Stimulated activated CD8-positive, alpha-beta memory T cell treated with anti-CD3 and anti-CD28 coated beads, Interleukin-4, amount 100 ng/mL, for 48 hours (primary cell): ENCODE results near the gene TRIM63.

Experiments used
- DNase-seq: peaks from one replicate; pipeline ENCODE4 v3.0.0-alpha.2; 2020

TRIM63 gene

DNA sequence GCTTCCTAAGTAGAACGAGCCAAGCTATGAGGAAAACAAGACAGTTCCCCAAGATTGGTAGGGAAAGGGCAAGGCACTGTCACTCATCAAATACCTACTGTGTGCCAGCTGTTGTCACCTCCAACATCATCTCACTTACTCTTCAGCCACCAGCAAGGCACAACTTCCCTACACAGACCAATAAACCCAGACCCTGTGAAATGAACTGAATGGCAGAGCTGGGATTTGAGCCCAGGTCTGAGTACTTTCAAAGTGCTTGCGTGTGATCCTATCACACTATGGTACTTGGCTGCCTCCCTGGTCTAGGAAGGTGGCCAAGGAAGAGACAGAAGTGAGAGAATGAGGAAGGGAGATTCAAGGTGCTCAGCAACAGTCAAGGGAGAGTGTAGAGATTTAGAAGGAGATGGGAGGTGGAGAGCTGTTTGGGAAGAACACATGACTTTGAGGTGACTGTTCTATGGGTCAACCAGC, 16.7 kb upstream of the TRIM63 start:
- DNase-seq = no peak

DNA sequence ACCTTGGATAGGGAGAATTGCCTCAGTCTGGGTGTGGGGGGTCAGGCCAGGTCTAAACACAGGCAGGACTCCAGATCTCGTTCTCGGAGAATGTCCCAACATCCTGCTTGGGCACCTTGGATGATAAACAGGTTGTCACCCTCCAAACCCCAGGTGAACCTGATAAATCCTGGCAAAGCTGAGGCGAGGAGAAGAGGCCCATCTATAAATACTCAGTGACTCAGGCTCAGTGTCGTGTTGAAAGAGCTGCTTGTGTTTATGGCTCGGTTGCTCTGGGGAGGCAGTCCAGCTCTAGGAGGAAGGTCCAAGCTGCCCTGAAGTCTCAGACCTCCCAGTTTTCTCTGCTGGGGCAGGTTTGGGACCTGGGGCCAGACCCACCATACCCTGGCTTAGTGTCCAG, 15.8 kb upstream of the TRIM63 start:
- no peak for DNase-seq

DNA sequence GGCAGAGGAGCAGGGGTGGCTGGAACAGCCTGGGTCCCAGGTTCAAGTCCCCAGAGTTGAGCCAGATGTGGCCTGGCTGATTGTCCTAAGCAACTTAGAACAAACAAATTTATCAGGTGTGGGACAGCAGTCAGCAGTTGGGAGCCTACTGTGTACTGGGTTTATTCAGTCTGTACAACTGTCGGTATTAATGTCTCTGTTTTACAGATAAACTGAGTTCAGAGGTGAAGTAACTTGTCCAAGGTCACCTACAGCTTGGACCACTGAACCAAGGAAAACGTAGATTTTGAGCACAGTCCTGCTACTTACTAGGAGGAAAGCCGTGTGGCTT, 14.6 kb upstream of the TRIM63 start:
- DNase-seq = no peak

DNA sequence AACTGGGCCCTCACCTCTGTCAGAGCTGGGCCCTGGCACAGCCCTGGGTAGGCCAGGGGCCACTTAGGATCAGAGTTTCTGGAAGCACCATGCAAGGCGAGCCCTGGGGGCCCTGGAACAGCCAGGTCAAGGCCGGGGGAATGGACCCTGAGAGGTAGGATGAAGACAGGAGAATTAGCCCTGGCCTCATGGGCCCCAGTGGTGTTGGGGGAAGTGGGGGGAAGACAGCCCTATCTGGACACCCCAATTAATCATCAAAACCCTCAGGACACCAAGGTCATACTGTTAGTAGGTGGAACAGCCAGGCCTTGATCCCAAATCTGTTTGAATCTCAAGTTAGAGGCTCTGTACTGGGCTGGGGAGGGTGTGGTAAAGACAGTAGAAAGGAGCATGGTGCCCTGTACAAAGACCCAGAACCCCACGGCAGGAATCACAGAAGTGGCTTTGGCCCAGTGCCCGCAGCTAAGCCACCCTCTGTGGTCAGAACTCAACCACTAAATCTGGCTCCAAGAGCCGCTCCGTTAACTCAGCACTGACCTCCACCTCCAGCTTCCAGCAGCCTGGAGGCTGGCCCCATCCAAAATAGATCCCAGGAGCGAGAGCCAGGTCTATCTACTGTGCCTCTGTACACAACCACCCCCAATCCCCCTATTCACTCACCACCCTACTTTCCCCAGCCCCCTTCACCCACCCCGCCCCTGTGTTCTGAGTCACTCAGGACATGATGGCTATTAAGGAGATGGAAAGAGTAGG, 14.0 kb upstream of the TRIM63 start:
- no peak for DNase-seq

DNA sequence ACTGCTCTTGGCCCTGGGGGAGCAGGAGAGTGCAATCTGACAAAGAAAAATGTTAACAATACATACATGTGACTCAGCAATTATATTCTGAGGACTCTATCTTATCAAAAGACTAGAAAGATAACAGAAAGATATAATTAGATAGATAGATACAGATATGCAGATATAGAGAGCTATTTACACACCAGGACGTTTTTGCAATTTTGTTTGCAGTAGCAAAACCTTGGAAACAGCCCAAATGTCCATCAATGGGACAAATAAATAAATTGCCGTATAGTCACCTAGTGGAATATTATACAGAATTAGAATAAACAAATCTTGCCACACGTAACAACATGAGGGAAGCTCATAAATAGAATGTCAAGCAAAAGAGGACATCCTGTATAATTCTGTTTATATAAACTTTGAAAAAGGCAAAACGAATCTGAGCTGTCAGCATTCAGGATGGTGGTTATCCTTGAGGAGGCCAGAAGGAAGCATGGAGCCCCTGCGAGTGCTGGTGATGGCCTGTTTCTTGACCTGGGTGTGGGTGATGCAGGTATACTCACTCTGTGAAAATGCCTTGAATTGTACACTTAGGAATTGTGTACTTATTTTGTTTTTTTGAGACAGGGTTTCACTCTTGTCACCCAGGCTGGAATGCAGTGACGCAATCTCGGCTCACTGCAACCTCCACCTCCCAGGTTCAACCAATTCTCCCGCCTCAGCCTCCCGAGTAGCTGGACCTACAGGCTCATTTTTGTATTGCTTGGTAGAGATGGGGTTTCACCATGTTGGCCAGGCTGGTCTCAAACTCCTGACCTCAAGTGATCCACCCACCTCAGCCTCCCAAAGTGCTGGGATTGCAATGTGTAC, 12.8 kb upstream of the TRIM63 start:
- DNase-seq = no peak

DNA sequence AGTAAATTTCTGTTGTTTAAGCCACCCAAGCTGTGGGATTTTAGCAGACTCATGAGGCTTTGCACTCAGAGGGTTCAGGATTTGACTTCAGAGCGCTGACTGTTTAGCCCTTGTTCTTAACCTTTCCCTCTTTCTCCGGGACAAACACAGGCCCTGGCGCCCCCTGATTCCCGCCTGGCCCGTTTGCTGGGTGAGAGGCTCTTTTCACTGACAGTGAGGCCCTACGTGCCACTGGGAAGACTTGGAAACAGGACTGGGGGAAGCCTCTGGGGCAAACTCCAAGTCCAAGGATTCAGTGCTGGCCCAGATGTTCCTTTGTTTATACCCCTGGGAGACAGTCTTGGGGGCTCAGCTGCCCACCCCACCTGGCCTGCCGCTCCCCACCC, 11.7 kb upstream of the TRIM63 start:
- DNase-seq = no peak

DNA sequence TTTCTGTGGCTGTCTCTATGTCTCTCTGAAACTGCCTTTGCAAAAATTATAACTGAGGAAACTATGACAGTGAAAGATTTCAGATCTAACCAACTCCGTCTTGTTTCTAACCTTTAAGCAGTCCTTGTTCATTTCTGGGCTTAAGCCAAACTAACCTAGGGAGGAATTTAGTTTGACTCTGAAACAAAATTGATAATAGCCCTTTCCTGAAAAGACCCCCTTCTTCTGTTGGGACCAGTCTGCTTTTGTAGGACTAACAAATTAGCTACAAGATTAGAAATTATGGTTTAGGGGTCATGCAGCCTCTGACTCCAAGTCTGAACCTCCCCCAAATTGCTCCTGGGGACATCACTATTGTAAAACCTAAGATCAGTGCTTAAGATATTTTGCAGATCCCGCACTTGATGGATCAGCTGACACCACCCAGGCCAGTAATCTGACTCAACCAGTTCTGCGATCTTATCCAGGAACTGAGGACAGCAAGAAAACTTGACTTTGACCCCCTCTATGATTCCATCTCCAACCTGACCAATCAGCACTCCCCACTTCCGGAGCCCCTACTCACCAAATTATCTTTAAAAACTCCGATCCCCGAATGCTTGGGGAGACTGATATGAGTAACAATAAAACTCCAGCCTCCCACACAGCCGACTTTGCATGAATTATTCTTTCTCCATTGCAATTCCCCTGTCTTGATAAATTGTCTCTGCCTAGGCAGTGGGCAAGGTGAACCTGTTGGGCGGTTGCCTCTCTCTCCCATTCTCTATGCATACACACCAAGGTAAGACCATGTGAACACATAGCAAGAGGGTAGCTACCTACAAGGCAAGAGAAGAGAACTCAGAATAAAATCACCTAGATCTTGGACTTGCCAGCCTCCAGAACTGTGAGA, 11.1 kb upstream of the TRIM63 start:
- no peak for DNase-seq

DNA sequence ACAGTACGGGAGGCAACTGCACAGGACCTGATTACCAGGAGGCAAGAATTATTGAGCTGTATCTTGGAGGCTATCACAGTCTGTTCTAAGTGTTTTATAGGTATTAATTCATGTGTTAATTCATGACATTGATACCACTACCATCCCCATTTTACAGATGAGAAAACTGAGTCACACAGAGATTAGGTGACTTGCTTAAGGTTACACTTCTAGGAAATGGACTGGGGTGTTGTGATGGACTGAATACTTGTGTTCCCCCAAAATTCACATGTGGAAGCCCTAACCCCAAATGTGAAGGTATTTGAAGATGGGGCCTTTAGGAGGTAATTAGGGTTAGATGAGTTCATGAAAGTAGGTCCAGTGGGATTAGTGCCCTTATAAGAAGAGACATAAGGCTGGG, 10.1 kb upstream of the TRIM63 start:
- DNase-seq = no peak

DNA sequence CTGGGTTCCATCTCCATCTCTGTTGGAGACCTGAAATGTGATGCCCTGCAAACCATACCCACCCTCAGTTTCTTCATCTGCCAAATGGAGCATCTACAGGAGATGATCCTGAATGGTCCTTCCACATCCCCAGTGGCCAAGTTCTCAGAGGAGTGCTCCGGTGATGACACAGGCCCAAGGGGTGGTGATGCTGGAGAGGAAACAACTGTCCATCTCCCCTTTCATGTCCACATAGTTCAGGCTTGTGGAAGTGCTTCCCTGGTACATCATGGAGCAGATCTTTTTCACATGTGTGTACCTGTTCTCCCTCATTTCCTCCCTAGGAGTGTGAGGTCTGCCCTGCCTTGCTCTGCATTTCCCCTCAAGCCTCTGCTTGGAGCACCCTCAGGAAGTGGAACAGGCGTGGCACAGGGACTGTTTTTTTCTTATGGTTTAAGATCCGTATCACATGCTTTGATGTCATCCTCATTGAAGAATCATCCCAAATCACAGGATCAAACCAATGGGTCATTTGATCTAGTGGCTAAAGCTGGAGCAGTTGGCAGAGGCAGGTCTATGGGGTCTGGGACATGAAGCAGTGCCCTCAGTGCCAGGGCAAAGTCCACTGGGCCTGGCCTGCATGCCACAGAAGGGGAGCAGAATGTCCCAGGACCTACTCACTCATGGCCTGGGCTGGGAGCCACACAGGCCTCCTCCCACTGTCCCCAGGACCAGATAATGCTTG, 8.2 kb upstream of the TRIM63 start:
- no peak for DNase-seq

DNA sequence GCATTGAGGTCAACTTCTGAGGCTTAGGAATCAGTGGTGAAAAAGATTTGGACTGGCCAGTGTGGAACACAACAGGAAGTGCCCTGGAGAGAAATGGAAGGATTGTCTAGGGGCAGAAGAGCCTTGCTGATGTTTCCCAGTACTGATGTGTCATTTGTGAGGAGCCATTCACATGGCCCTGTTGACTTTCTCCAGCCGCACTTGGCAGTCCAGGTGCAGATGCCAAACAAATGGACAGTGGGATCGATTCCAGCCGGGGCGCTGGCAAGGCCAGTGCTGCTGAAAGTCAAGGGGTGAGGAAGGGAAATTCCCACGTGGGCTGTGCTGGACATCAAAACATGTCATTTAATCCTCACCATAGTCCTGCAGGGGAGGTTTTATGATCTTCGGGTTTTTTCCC, 4.9 kb upstream of the TRIM63 start:
- DNase-seq = no peak

DNA sequence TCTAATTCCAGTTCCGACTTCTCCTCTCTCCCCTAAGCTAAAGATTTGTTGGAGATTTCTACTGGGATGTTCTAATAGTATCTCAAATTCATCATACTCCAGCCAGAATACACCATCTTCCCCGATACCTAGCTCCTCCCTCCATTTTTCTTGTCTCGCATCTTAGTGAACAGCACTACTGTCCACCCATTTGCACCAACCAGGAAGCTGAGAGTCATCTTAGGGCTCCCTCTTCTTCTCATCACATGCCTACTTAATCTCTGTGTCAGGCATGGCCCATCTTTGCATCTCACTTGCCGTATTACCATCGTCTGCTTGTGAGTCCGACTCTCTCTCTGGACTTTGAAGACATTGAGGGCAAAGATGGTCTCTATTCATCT, 3.5 kb upstream of the TRIM63 start:
- no peak for DNase-seq

DNA sequence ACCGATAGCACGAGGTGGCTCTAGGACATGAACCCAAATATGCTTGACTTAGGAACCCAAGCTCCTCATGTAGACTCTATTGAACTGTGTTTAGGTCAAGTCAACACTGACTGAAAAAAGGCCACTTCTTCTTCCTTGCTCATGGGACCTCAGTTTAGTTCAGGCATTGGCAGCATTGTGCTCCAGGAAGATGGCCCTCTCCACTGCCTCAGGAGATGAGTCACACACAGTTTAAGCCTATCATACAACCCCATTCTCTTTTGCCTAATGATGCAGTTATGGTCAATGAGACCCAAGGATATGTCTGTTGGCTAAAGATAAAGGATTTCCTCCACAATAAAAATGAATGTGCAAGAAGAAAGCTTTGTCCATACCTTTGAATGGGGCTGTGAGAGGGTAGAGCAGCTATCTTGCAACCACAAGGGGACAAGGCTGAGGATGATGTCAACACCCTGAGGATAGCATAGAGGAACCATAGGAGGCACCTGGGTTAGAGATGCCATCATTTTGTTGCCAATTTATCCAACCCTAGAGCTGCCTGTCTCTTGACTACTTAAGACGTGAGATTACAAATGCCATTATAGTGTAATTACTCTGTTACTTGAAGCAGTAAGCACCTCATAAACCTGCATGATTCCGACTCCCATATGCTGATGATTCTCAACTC, 3.0 kb upstream of the TRIM63 start:
- no peak for DNase-seq

DNA sequence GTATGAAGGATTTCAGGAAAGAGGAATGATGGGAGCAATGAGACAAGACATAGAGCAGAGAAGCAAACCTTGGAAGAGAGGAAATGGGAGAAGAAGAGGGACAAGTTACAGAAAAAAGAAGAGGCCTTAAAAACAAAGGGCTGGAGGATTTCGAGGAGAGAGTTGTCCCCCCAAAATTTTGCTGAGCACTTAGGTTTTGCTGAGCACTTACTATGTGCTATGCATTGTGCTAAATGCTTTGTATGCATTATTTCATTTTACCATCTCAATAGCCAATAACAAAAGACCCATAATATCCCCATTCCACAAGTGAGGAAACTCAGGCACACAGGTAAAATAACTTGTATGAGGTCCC, 2.5 kb upstream of the TRIM63 start:
- no peak for DNase-seq

DNA sequence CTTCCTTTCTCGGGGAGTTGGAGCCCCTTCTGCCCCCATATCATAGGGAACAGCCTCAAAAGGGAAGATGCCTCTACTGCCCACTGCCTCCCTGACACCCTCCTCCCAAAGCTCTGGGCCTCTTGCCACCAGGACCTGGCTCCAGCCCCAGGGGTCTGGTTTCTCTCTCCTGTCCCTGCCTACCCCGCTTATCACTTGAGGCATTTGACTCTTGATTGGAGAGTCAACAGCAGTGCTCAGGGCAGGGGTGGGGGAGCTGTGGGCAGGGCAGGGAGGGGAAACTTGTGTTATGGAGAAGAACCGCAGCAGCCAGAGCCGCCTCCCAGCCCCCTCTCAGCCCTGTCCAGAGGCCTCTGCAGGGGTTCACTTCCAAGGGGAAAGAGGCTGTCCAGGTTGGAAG, 573 bp downstream of the TRIM63 start:
- no peak for DNase-seq

DNA sequence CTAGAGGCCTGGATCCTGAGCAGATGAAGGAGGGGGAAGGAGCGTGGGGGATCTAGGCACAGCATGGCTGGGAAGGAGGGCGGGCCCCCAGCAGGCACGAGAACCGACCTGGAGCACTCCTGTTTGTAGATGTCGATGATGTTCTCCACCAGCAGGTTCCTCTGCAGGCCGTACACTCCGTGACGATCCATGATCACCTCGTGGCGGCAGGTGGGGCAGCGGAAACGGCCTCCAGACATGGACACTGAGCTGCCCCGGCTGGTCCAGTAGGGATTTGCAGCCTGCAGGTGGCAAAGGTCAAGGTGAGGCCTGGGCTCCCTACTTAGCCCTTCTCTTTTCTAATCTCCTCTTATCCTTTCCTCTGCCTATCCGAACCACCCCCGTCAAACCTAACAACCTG, 1.3 kb downstream of the TRIM63 start:
- DNase-seq = no peak

DNA sequence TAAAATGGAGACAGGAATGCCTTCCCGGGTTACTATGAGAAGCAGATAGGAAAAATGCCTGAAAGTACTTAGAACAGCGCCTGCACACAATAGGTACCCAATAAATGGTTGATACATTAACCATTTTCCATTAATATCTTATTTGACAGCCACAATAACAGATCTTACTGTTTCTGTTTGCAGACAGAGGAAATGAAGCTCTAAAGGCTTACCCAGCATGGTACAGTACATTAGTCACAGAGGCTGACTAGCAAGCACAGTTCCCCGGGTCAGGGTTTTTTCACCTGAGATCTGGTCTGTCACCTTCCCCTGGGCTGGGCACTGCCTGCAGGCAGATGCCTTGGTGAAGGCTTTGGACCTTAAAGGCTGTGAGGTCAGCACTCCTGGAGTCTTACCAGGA, 2.9 kb downstream of the TRIM63 start:
- DNase-seq = no peak

DNA sequence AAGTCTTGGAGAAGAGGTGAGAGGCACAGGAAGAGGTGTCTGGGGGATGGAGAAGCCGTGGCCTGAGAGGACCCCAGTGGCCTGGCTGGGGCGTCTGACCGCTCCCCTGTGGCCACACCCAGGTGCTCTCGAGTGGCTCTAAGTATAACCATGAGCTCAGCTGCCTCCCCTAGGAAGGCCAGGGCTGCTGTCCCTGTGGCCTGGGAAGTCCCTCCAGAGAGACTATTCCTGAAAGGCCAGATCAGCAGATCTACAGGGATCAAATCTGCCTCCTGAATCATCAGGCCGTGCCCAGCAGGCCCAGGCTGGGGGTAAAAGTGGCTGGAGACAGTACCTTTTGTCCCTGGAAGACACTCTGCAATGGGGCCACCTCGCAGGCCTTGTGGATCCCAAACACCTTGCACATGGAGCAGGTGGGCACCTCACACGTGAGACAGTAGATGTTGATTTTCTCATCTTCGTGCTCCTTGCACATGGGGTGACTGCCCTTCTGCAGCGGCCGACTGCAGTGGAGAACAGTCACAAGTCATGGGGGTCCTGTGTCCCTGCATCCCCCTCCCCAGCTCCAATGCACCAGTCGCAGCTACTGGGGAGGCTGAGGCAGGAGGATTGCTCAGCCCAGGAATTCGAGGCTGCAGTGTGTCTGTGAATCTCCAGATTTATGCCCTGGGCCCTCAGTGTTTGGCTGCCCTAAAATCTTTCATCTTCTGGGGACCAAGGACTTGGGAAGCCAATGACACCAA, 6.4 kb downstream of the TRIM63 start:
- no peak for DNase-seq

DNA sequence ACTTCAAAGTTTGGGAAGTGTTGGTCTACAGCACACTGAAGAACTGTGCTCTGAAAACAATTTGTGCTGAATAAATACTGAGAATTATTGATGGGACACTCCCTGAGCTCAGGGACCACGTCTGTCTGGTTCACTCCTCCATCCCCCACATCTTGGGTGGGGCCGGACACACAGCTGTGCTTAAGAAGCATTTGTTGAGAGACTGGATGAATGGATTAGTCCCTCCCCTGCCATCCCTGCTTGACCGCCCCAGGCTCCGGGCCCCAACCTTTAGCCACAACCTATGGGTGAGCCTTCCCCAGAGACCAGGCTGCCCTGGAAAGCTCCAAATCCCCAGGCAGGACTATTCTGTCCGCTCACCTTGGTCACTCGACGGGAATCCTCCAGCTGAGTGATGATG, 7.5 kb downstream of the TRIM63 start:
- no peak for DNase-seq

DNA sequence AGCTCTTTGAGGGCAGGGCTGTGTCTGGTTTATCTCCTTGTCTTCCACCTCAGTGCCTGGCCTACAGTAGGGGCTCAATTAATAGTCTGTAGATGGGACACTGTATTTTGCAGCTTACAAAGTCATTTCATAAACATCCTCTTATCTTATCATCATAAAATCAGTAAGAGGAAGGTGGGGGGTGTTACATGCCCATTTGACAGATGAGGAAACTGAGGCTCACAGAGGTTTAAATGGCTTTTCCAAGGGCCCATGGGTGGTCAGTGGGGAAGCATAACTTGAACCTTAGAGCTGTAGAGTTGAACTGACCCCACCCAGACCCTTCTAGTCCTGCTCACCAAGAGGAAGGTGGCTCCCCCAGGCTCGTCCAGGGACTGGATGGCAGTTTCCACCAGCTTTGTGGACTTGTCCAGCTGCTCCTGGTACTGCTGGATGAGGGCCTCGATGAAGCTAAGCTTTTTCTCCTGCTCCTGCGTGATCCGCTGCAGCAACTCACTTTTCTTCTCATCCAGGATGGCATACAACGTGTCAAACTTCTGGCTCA, 9.3 kb downstream of the TRIM63 start:
- no peak for DNase-seq

DNA sequence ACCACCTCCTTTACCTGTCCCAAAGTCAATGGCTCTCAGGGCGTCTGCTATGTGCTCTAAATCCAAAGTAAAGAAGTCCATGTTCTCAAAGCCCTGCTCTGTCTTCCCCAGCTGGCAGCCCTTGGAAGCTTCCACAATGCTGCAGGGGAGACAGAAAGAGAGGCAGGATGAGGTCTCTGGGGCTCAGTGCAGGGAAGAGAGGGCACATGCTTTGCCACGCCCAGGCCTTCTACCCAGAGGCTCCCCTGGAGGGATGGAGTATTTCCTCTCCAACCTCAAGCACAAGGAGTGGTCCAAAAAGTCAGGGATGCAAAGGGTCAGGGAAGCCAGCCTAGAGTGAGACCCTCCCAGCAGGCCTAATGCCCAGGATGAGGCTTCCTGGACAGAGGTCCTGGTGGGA, 10.2 kb downstream of the TRIM63 start:
- DNase-seq = no peak

DNA sequence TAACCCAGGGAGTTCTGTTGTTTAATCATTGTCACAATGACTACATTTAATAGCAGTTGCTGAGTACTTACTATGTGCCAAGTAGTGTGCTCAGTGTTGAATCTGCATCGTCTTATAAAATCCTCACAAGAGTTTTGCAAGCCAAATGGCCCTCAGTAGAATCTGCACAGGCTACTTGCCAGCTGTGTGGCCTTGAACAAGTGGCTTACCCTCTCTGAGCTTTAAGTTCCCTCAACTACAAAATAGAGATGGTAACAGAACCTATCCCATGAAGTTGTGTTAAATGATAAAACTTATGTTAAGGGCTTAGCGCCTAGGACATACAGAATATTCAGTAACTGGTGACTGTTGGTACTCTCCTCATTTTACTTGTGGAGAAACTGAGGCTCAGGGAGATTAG, 12.4 kb downstream of the TRIM63 start:
- no peak for DNase-seq
